Lower leg skin (tissue), 4 donors: ENCODE measurements around the gene GRM3. TPM values are rescaled to one million over a fixed set of nuclear protein-coding genes. Genes with fewer than 3 reads are reported as not detected.

Source experiments
- DNase-seq, 2 donors: peaks; one replicate each; pipeline ENCODE4 v3.0.0-alpha.2; 2019; ENCODE audit warnings: low spot score in 2 of 2
- H3K4me3 ChIP-seq: fragments of 200-600 bp; sonication (generic); 2 replicates; pipeline ENCODE4 v1.5.1; 2017; ENCODE audit warnings: mild to moderate bottlenecking, low read depth; ENCODE audit not compliant: poor library complexity, severe bottlenecking
- CTCF ChIP-seq, 3 donors: fragments of 450-650 bp; IDR thresholded peaks; one replicate each; pipeline ENCODE4 v1.5.1; 2016; ENCODE audit warnings: antibody characterized with exemption in 3 of 3, mild to moderate bottlenecking in 3 of 3, moderate library complexity in 2 of 3
- POLR2A ChIP-seq, 2 donors: fragments of 450-650 bp; IDR thresholded peaks; one replicate each; pipeline ENCODE4 v1.6.1; 2016 to 2017; ENCODE audit warnings: antibody characterized with exemption in 2 of 2, mild to moderate bottlenecking in 1 of 2, moderate library complexity in 1 of 2
- WGBS, 2 donors: methylation state at CpG; one replicate each; pipeline ENCODE4 v1.1.5; 2018; 5-methylcytosine and 5-hydroxymethylcytosine counted together
- intact Hi-C: fragments of 100-400 bp; cut with DNase I; formaldehyde crosslinking; loops from one replicate; pipeline ENCODE4 v1.15.0; 2023; ENCODE audit warnings: low total_unique reads
- total RNA-seq, 4 donors: library from RNA; depleted of rRNA; stranded (reverse); fragments of >200 nt; gene quantifications; one replicate each; pipeline ENCODE4 v1.1.0, GENCODE V29; 2016

GRM3 gene
- total RNA-seq, 4 donors from 2014 or later, result not detected

- intact Hi-C loops, result no loop called here
- DNase-seq, result no peak
- TF ChIP-seq POLR2A (IDR thresholded peaks at IDR 0.05) (no peak), CTCF (IDR thresholded peaks at IDR 0.05) (no peak)
- WGBS, 2 donors, result 98 to 100% methylated on average over 1 of the region's 1 CpG
- H3K4me3 ChIP-seq, result no peak overlapping the region
Observed at GRCh38 chr7:86911659-86912058, 267.9 kb downstream of the GRM3 start.

GRCh38 chr7:86913709-86914108 is 270.0 kb downstream of the GRM3 start:
- TF ChIP-seq CTCF (IDR thresholded peaks at IDR 0.05) (no peak), POLR2A (IDR thresholded peaks at IDR 0.05) (no peak)
- DNase-seq, result no peak
- intact Hi-C loops, result no loop called here
- H3K4me3 ChIP-seq, result no peak overlapping the region
- 64 to 70% methylated on average over 4 of the region's 4 CpGs for WGBS, 2 donors
